Muscle of leg (tissue), 9 donors: ENCODE results near the gene TTC34. TPM values are rescaled to one million over a fixed set of nuclear protein-coding genes. Genes with fewer than 3 reads are reported as not detected.

Experiments
- polyA plus RNA-seq, 8 donors: library from polyadenylated mRNA; unstranded; fragments of 120-200 nt; gene quantifications; one replicate each; pipeline versions ENCODE4 v1.2.1 to v1.2.3, GENCODE V29; 2013; ENCODE audit warnings: inconsistent platforms in 1 of 8, low replicate concordance in 1 of 8; ENCODE audit not compliant: insufficient read length in 8 of 8, insufficient read depth in 1 of 8
- total RNA-seq: library from RNA; stranded (reverse); fragments of 120-200 nt; gene quantifications from one replicate; pipeline ENCODE4 v1.2.4, GENCODE V29; 2013

TTC34 gene
- total and polyA plus RNA-seq, 9 donors, result 0.07 to 0.50 (median 0.22) TPM

Other genes starting within 250 kb of the TTC34 start
- 11.2 TPM for gene TNFRSF14, start 245.3 kb downstream of the TTC34 start, total RNA-seq
- 10 to 100 TPM; 11.0 to 33.8 (median 15.3) TPM for gene TNFRSF14, start 245.3 kb downstream of the TTC34 start, polyA plus RNA-seq
- 8.9 TPM for gene PRXL2B, start 214.9 kb downstream of the TTC34 start, total RNA-seq
- gene PRXL2B, start 214.9 kb downstream of the TTC34 start, polyA plus RNA-seq, result 10 to 100 TPM; 20.8 to 32.4 (median 24.3) TPM
- gene MMEL1, start 168.7 kb downstream of the TTC34 start, total RNA-seq, result 0.31 TPM
- gene MMEL1, start 168.7 kb downstream of the TTC34 start, polyA plus RNA-seq, result 1 to 10 TPM in 3 of 8 donors, under 1 TPM in 5; 0.29 to 1.2 (median 0.66) TPM
- not detected for gene ACTRT2, start 219.8 kb upstream of the TTC34 start, total RNA-seq
- gene ACTRT2, start 219.8 kb upstream of the TTC34 start, polyA plus RNA-seq, result not detected